HG03457 (cell line): ENCODE data around the gene ZBTB43.
"Not testable (repeated sequence)": the region's sequence is repeated elsewhere in the genome, so short reads cannot be mapped to it uniquely, and the experiment has no call there.

Source experiments
- ATAC-seq: cut with Tn5 transposase; IDR thresholded peaks from one replicate; pipeline ENCODE4 v1.9.1; 2021; ENCODE audit warnings: moderate number of reproducible peaks; ENCODE audit not compliant: unreplicated experiment

ZBTB43 gene

DNA sequence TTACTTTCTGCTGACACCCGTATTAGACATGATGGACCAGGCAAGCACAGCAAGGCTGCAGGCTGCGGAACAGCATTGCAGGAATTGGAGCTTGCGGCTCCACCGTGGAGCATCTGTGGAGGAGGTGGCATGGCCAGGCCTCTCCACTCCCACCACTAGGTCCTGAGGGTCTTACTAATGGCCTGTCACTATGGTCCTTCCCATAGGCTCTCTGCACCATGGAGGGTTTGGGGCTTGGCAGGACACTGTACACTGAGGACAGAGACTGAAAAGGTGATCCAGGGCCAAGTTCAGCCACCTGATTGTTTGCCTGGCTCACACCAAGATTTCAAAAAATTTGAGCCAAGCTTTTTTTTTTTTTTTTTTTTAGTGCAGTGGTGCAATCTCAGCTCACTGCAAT, 14.3 kb upstream of the ZBTB43 start:
- ATAC-seq = no peak

DNA sequence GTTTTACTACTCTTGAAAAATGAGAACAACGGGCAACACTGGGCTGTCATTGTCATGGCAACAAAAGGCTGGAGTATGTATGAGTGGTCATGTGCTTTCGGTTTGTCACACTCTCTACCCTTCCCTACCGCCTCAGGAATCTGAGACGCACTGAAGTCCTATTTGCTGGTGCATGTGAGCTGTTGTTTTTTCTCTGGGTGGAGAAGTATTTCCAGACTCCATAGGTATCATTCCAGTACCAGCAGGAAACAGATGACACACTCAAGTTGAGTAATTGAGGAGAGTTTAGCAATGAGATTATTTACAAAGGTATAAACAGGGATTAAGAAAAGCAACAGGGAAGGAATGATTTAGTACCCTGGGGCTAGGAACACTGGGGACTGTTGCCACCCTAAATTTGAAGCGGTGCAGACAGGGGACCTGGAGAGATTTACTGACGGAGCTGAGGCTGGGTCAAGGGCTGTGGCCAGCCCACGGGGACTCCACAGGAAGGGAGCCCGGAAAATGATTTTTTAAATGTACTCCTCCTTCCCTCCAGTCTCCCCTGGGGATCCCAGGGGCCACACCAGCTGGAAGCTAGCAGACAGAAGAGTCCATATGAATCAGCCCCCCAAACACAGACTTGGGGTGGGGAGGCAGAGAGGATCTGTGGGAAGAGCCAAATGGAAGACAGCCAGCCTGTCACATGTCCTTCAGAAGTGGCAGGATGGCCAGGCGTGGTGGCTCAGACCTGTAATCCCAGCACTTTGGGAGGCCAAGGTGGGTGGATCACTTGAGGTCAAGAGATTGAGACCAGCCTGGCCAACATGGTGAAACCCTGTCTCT, 13.2 kb upstream of the ZBTB43 start:
- no peak for ATAC-seq

DNA sequence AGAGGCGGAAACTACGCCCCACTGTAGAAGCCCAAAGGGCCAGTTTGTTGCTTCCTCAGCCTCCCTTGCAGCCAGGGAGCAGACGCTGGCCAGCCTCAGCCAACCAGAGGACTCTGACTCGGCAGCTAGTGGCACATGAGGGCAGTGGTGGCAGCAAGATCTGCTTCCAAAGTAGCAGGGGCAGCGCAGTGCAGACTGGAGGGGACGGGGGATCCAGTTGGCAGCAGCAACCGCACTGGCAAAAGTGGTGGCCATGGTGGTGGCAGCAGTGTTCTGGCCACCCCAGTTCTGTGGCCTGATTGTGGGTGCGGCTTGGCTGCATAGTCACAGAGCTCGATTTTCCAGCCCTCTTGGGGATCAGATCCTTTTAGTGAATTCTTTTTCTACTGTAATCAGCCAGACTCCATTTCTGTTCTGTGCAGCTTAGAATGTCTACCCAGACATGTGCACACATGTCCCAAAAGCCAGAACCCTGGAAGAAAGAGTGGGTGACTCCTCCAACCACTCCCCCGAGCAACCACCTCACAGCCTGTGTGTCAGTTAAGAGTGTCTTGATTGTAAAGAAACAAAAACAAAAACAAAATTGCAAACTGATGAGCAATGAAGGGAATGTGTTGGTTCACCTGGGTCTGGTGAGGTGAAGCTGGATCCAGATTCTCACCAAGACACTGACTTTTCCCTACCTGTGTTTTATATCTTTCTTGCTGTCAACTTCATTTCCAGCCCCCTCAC, 11.0 kb upstream of the ZBTB43 start:
- no peak for ATAC-seq

DNA sequence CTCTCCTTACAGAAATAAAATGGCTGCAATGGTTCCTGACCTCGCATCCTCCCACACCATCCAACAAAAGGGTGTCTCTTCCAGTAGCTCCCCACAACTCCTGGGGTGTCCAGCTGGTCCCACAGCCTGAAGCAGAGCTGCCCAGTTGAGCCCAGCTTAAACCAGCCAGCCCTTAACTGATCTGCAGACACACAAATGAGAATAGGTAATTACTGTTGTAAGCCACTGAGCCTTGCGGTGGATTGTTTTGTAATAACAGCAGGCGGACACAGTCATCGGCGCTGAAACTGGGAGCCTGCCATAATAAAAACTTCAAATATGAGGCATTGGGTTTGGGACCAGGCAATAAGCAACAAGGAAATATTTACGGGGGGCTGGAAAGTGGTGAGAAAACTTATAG, 10.4 kb upstream of the ZBTB43 start:
- ATAC-seq = no peak

DNA sequence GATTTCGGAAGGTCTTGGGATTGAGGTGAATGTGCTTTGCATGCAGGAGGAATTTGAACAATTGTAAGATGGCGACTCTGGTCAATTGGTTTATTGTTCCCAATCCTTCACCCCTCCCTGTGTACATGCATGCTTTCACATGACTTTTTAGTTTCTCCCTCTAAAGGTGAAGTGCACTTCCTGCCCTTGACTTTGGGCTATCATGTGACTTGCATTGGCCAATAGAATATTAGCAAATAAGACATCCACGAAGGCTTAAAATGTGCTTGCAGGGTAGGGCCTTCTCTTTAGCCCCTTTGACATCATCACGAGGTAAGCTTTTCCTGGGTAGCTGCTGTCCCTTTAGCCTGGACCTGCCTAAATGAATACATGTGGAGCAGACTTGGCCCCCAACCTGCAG, 8.1 kb upstream of the ZBTB43 start:
- ATAC-seq = no peak

DNA sequence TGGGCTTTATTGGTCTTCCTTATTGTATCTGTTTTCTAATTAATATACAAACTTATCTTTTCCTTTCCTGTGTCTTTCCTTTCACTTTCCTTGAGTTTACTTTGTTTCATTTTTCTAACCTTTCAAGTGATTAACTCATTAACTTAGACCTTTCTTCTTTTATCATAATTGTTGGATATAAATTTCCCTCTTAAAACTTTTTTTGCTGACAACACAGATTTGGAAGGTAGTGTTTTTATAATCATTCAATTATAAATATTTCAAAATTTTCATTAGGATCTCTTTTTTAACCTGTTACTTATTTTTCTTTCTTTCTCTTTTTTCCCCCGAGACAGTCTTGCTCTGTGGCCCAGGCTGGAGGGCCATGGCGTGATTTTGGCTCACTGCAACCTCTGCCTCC, 6.9 kb upstream of the ZBTB43 start:
- no peak for ATAC-seq

DNA sequence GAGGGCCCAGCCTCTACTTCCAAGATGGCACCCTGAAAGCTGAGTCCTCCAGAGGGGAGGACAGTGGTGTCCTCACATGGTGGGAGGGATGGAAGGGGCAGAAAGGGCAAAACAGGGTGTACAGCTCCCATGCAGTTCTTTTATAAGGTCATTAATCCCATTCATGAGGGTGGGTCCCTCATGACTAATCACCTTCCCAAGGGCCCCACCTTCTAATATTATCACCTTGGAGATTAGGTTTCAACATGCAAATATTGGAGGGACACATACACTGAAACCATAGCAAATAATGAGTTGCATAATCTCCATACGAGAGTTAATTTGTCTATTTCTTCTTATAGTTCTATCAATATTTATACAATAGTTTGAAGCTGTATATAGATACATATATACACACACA, 5.8 kb upstream of the ZBTB43 start:
- ATAC-seq = no peak

DNA sequence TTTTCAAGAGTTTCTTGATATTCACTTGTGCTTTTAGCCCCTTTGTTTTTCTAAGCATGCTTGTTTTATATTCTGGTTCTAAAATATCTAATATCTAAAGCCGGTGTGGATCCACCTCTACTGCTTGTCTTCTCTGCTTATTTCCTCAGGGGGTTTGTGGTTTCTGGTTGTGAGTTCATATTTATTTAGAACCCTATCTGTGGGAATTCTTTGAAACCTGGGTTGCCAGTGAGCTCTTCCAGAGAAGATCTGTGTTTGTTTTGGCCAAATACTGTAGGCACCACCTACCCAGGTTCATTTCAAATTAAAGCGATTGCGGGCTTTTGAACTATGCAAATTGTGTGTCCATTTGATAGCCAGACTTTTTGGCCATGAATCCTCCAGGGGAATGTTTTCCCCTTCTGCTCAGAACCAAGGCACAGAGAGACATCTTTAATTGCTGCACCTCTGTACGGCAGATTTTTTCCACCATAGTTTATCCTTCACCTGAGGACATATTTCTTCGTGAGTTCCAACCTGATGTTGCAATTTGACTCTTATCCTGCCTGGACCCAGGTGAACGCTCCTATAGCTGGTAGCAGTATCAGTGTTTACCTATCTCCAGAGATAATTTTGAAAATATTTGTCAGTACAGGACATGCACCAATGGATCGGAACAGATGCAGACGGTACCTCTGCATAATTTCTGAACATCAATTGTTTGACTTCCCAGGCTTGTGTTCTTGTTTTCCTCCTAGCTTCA, 2.4 kb upstream of the ZBTB43 start:
- no peak for ATAC-seq

DNA sequence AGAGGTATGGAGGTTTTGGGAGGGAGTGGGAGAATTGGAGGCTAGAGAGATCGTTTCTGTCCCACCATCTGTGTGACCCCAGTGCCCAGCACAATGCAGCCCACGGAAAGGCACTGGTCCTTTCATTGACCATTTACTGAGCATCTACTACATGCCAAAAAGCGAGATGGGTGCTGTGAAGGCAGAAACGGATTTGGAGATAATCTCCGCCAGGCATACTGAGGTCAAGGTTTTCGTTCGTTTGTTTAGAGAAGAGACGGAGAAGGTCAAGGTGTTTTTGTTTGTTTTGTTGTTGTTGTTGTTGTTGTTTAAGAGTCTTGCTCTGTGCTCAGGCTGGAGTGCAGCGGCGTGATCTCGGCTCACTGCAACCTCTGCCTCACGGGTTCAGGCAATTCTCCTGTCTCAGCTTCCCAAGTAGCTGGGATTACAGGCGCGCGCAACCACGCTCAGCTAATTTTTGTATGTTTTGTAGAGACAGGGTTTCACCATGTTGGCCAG, 593 bp upstream of the ZBTB43 start:
- no peak for ATAC-seq

DNA sequence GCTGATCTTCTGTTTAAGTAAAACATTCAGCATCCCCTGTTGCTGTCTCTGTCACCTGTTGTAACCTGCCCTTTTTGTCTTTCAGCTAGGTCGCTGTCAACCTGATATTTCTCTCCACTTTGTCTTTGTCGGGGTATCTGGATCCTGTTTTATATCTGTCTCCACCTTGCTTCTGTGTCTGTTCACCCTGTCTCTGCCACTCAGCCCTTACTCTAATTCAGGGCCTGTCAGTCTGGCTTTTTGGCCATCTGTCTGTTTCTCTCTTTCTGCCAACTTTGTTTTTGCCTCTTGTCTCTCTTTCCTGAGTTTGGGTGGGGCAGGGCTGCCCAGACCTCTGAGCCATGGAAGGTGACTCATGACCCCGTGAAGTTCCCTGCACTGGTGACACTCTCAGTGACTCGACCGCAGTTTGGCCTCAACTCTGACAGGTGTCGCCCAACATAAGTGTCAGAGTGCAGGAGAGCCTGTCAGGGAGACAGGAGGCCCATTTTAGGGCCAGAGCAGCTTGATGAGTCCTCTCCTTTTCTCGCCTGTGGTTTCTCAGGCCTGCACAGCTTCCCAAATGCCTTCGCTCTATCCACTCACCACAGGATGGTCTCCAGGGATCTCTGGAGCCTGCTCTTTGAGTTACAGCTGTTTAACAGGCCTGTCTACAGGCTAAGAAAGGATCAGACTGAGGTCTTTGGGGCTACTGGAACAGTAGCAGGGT, 868 bp downstream of the ZBTB43 start:
- peak; percentile 52 for ATAC-seq

DNA sequence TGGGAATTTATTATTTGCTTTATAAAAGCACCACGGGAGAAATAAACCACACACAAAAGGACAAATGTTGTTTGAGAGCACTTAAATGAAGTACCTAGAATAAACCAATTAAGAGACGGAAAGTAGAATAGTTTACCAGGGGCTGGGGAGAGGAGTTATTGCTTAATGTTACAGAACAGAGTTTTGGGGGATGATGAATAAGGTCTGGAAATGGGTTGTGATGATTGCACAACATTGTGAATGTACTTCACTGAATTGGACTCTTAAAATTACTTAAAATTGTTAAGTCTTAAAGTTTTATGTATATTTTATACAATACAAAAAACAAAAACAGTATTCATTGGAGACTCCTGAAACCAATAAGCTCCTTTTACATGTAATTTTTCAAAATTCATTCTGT, 1.5 kb downstream of the ZBTB43 start:
- ATAC-seq = no peak

DNA sequence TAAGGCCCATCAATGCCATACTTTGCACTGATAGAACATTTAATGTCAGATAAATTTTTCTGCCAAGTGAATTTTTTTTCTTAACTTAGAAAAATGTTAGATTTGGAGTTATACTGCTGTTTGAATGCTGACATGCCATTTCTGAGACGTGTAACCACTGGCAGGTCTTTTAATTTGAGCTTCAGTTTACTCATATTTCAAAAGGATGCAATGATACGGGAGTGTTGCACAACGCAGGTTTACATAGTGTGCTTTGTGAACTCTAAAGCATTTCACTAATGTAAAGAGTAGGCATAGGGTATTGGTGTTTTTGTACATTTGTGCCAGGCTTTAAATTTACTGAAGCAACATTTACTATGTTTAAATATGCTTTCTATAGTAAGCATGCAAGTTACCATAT, 4.2 kb downstream of the ZBTB43 start:
- ATAC-seq = no peak

DNA sequence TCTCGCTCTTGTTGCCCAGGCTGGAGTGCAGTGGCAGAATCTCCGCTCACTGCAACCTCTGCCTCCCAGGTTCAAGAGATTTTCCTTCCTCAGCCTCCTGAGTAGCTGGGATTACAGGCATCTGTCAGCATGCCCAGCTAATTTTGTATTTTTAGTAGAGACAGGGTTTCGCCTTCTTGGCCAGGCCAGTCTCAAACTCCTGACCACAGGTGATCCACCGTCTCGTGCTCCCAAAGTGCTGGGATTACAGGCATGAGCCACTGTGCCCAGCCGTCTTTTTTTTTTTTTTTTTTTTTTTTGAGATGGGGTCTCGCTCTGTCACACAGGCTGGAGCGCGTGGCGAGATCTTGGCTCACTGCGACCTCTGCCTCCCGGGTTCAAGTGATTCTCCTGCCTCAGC, 5.4 kb downstream of the ZBTB43 start:
- not testable (repeated sequence) for ATAC-seq

DNA sequence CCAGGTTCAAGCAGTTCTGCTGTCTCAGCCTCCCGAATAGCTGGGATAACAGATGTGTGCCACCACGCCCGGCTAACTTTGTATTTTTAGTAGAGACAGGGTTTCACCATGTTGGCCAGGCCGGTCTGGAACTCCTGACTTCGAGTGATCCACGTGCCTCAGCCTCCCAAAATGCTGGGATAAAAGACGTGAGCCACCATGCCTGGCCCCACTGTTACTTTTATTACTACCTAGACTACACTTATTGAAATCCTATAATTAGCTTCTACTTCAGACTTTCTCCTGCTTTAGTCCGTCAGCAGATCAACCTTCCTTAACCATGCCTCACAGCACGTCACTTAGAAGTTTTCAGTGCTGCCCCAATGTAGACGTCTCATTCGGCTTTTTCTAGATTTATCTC, 8.2 kb downstream of the ZBTB43 start:
- ATAC-seq = no peak

DNA sequence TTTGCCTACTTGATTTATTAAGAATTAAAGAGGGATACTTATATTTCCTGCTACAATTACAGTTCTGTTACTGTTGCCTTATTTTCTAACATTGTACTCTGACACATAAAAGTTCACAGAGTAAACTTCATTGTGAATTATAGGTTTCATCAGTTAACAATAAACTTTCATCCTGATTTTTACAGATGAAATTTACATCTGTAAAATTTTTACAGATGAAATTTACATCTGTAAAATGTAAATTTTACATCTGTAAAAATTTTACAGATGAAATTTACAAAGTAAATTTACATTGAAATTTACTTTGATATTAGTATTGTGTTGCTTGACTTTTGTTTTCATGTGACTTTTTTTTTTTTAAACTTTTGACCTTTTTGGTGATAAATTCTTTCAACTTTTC, 9.3 kb downstream of the ZBTB43 start:
- ATAC-seq = no peak

DNA sequence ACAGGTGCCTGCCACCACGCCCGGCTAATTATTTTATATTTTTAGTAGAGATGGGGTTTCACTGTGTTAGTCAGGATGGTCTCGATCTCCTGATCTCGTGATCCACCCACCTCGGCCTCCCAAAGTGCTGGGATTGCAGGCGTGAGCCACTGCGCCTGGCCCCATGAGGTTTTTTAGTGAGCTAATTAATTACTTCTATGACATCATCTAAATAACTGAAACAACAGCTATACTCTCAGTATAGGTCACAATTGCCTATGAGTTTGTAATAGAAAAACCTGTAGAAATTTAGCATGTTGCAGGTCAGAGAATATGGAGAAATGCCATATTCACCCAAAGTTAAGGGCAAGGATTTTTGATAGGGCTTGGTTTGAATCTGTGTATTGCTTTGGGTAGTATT, 12.8 kb downstream of the ZBTB43 start:
- ATAC-seq = not testable (repeated sequence)

DNA sequence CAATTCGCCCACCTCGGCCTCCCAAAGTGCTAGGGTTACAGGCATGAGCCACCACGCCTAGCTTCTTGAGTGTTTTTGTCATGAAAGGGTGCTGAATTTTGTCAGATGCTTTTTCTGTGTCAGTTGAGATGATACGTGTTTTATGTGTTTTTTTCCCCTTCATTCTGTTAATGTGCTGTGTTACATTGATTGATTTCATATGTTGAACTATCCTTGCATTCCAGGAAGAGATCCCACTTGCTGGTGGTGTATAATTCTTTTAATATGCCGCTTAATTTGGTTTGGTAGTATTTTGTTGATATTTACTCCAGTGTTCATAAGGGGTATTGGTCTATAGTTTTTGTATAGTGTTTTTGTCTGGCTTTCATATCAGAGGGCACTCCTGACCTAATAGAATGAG, 13.6 kb downstream of the ZBTB43 start:
- ATAC-seq = no peak

DNA sequence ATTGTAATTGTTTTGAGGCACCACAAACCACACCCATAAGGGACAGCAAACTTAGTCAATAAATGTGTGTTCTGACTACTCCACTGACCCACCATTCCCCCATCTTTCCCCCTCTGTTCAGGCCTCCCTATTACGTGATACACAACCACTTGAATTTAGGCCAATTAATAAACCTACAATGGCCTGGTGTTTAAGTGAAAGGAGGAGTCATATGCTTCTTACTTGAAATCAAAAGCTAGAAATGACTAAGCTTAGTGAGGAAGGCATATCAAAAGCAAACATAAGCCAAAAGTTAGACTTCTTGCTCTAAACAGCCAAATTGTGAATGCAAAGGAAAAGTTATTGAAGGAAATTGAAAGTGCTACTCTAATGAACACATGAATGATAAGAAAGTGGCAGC, 14.6 kb downstream of the ZBTB43 start:
- ATAC-seq = no peak

DNA sequence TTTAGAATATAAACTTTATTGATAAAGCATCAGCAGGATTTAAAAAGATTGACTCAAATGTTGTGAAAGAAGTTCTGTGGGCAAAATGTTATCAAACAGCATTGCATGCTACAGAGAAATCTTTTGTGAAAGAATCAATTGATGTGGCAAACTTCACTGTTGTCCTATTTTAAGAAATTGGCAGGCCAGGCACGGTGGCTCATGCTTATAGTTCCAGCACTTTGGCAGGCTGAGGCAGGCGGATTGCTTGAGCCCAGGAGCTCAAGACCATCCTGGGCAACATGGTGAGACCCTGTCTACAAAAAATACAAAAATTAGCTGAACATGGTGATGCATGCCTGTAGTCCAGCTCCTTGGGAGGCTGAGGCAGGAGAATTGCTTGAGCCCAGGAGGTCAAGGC, 17.4 kb downstream of the ZBTB43 start:
- ATAC-seq = no peak

DNA sequence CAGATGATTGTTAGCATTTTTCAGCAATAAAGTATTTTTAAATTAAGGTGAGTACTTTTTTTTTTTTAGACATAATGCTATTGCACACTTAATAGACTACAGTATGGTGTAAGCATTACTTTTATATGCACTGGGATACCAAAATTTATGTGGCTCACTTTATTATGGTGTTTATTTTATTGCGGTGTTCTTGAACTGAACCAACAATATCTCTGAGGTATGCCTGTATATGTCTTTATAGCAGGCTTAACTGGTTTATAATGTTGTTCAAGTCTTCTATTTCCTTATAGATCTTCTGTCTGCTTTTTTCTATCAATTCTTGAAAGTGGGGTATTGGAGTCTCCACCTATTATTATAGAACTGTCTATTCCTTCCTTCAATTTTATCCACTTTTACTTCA, 18.0 kb downstream of the ZBTB43 start:
- ATAC-seq = no peak

DNA sequence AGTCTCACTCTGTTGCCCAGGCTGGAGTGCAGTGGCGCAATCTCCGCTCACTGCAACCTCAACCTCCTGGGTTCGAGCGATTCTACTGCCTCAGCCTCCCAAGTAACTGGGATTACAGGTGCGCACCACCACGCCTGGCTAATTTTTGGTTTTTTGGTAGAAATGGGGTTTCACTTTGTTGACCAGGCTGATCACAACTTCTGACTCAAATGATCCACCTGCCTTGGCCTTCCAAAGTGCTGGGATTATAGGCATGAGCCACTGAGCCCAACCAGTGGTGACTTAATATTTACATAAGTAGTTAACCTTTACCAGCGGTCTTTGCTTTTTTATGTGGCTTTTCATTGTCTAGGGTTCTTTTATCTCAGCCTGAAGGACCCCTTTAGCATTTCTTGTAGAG, 19.2 kb downstream of the ZBTB43 start:
- ATAC-seq = not testable (repeated sequence)
